G401.6 (cell line): ENCODE data around the gene PWWP2B.

Experiments
- FAIRE-seq: peaks from 2 replicates; lab custom pipeline; 2012; peaks lifted over from hg19 to GRCh38; lab: Jason Lieb, UNC

Gene PWWP2B

DNA sequence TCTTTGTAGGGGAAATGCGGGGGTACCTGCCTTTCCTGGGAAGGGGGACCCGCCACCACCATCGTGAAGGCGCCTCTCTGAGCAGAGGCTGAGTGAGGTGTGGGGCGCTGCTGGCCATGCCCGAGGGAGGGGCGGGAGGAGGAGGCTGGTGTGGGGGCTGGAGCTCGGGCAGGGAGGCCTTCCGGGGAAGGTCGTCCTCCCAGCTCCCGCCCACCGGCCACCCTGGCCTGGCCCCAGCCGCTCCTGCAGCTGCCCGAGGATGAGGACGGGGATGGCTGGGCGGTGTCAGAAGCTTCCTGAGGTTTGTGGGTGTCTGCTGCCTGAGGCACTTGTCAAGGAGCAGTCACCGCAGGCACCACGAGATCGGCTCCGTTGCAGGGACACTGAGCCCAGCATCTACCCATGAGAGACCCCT, 11.4 kb downstream of the PWWP2B start:
- no peak for FAIRE-seq

- FAIRE-seq = no peak
Observed at GRCh38 chr10:132408823-132409666, 12.0 kb downstream of the PWWP2B start.

DNA sequence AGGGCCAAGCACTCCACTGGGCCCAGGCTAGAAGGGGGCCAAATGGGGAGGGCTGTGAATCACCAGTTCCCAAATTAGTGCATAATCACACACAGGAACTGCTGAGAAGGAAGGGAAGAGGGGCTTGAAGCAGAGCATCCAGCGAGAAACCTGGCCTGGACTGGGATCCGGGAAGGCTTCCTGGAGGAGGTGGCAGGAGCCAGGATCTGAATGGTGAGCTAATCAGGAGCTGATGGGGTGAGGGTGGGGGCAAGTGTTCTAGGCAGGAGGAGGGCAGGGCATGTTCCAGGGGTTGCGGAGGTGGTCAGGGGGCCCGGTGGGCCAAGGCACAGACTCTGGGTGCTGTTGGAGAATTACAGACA, 12.6 kb downstream of the PWWP2B start:
- FAIRE-seq = no peak

DNA sequence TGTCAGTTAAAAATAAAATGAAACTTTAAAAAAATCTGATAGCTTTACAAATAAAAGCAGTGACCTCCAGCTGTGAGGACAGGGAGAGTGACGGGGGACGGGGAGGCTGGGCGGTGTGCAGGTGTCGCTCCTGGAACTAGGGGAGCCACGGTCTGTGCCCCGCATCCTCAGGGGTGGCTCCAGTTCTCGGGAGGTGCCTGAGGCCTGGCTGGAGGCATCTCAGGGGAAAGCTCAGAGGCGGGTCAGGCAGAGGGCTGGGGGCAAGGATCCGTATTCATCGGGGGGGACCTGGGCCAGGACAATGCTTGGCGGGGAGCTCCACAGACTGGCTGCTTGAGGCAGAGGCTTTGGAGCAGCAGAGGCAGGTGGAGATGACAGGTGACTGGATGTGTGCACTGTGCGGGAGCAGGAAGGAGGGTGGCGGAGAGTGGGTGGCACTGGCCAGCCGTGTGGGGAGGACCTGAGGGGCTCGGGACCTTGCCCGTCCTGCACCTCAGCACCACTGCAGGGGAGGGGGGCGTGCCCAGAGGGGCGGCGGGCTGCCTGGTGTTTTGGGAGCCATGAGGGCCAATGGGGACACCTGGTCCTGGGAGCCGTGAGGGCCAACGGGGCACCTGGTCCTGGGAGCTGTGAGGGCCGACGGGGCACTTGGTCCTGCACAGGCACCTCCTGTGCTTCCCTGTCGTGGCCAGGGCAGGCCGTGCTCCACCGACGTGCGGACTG, 13.2 kb downstream of the PWWP2B start:
- FAIRE-seq = no peak

DNA sequence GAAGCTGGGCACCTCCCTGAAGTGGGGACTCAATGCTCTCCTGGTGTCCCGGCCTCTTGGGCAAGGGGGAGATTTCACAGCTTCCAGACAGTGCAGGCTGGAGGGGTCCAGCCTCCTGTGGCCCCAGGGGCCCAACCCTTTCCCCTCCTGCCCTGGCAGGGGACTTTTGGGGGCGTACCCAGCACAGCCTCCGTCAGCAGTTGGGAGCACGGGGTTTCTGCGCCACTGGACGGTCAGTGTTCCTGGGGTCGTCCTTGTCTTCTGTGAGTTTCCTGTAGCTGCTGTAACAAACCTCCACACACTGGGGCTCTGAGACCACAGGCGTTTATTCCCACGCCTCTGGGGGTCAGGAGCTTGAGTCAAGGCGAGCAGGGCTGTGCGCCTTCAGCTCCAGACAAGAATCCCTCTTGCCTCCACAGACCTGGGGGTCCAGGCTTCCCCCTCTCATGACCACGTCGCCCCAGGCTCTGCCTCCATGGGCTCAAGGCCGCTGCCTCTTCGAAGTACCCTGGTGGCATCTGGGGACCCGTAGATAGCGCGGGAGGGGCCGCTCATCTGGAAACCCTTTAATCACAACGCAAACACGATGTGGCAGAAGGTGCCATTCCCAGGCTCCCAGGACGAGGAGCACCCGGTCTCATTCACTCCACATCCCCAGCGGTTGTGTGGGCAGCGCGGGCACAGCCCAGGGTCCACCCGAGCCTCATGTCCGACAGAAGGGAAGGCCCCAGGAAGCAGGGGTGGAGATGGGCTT, 14.0 kb downstream of the PWWP2B start:
- no peak for FAIRE-seq

- peak; percentile 84 for FAIRE-seq
Observed at GRCh38 chr10:132411561-132412253, 14.7 kb downstream of the PWWP2B start.

DNA sequence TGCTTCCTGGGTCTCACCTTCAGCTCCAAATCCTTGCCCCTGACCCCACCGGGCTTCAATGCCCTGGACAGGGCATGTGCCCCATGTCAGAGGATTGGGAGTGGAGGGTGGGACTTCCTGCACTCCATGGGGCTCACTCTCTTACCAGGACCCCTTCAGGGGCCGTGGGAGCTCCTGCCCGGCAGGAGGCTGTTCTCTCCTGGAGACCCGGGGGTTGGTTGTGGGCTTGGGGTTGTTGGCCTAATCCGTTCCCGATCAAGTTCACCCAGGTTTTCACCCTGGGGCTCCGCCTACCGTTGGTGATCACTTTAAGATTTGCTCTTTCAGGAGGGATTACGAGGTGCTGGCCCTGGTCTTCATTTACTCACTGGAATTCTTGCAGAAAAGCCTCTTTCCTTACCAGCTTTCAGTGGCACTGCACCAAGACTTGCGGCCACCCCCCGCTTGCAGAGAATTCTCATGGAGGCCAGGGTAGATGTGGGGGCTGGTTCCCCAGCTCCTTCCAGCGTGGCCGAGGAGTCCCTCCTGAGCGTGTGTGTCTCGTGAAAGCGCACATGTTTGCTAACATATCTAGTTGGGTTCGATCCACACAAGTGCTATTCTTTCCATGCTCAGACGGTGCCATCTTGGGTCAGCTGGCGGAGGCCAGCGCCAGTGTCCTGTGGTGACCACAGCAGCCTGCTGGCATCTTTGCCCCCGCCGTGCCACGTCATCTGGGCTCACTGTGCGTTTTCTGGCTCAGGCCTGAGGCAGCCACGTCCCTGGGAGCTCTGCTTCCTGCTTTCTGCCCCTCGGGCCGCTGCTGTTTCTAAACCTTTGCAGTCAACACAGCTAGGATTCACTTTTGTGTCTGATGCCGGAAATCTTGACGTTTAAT, 15.6 kb downstream of the PWWP2B start:
- no peak for FAIRE-seq

- FAIRE-seq = no peak
Observed at GRCh38 chr10:132413226-132414205, 16.5 kb downstream of the PWWP2B start.

DNA sequence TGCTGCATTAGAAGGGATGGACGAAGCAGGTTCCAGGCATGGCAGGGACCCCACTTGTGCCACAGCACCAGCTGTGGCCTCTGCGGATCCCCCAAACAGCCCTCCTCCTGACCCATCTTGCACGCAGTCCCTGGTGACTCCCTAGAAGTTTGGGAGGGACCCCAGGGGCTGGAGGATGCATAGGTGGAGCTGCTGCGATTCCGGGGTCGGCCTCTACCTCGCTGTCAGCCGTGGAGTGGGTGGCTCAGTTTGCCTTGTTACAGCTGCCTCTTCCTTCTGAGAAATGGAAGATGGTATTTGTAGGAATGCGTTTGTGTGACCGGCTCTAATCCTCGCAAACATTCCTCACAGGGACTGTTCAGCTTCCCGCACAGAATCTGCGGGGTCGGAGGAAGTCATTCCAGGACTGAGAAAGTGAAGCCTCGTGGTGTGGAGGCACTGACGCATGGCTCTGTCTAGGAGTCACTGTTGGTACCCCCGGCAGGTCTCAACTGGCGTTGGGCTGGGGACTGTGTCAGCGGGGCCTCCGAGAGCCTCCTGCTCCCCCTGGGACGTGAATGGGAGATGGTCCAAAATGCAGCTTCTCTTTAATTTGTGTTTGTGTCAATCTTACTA, 17.5 kb downstream of the PWWP2B start:
- no peak for FAIRE-seq

- no peak for FAIRE-seq
Observed at GRCh38 chr10:132415255-132415654, 18.3 kb downstream of the PWWP2B start.

DNA sequence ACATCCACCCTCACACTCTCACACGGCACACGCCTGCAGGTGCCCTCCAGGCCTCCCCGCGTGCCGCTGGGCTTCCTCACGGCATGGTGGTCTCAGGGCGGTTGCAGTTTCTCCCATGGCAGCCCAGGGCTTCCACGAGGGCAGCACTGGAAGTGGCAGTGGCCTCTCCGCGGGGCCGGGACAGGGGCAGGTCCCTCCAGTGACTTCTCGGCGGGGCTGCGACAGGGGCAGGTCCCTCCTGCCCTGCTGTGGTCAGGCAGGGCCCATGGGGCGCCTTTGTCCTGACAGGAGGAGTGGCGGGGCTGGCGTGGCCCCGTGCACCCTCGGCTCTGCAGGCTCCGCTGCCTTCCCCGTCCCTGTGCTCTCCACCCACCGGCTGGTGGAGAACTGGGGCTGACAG, 19.0 kb downstream of the PWWP2B start:
- FAIRE-seq = no peak

- FAIRE-seq = no peak
Observed at GRCh38 chr10:132416566-132417256, 19.7 kb downstream of the PWWP2B start.

- no peak for FAIRE-seq
Observed at GRCh38 chr10:132417257-132417910, 20.4 kb downstream of the PWWP2B start.

DNA sequence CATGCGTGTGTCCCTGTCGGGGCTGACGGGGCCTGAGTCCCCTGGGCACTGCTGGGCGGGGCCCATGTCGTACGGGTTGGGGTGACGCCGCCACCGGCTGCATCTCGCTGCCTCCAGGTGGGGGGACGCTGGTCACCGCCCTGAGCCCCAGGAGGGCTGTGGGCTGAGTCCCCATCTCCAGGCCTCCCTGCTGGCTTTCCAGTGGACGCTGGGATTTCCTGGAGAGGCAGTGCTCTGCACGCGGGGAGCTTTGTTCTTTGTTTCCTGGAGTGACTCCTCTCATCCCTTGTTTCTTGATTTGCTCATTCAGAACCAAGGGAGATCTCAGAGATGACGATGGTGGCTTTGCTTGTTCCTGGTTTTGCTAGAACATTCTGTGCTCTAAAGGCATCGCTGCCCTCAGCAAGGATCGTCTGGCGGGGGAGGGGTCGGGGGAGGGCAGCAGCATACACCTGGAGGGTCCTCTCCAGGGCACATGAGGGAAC, 21.0 kb downstream of the PWWP2B start:
- no peak for FAIRE-seq

GRCh38 chr10:132418527-132419416, 21.8 kb downstream of the PWWP2B start:
- FAIRE-seq = peak; percentile 47

- FAIRE-seq = no peak
Observed at GRCh38 chr10:132419538-132420468, 22.8 kb downstream of the PWWP2B start.
